Cardiac atrium fibroblast (primary cell): ENCODE measurements around the gene BCKDK. TPM values are rescaled to one million over a fixed set of nuclear protein-coding genes. Genes with fewer than 3 reads are reported as not detected.

ENCODE experiments used
- total RNA-seq: library from RNA; depleted of rRNA; stranded (reverse); fragments of >200 nt; gene quantifications from 2 replicates; pipeline ENCODE4 v1.2.3, GENCODE V29; 2015

The BCKDK gene
- total RNA-seq = 80.5 and 118 TPM in 2 replicates

DNA sequence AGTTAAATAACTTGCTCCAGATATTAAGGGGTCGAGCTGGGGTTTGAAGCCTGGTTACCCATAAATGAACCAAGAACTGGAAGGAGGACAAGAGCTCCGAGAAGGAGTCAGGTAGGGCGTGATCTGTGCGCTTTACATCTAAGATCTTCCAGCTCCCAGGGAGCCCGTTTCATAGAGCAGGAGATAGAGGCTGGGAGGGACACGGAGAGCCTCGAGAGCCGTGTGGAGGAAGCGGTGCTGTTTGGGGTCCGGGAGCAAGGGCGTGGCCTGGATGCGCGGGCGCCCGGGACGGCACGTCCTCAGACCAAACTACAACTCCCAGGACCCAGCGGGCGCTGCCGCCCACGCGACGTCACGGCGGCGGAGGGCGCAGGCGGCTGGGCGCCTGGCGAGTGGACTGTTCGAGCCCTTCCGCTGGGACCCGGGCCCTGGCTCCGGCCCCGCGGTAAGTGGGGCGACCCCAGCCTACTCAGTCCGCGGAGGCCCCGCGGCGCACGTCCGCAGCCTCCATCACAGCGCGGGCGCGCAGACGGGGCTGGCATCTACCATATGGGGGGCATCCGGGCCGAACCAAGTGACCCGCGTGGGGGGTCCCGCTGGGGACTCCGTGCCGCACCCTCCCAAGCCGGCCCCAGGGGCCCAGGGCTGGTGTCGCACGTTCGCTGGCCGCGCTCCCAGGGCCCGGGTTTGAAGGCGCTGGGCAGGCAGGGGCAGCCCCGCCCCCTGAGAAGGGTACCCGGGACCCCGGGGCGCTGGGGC, at the start of gene BCKDK:
Gene BCKDK, plus strand, starts transcription at position 352 of the 759 bp plus-strand sequence. CDS start 838 bp downstream, outside the sequence.

DNA sequence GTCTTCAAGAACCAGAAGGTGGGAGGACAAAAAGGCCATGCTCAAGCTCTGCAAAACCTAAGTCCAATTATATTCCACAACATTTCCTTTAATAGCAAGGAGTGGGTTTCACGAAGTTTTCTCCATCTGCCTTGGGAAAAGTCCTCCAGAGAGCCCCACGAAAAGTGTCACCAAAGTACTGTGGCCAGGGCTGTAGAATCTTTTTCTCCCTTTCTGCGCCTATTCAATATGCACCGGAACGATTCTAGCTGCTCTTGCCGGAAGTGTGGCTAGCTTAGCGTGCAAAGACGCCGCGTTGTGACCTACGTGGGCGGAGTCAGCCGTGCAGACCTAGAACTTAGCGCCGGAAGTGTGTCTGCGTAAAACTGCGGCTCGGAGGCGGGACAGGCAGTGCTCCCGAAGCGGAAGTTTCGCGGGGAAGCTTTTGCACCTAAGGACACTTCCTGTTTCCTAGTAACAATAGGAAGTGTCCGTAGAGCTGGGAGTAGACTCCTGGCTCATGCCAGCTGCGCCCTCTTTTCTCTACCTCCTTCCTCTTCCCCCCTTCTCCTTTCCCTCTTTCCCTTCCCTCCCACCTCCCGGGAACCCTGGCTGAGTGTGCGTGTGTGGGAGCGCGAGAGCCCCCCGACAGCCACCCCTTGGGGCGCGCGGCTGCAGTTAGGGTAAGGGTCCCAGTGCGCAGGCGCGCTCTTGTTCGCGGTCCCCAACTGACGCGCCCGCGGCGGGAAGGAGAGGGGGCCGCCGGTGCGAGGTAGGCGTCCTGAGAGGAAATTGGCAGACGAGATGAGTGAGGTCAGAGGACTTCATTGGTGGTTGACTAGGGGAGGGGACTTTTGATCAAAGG, 34.0 kb upstream of the BCKDK start, which contains the start of the genes ZNF646 and ZNF668:
Gene ZNF646, plus strand, starts transcription at position 453 of the 844 bp plus-strand sequence. CDS start 1,903 bp downstream, outside the sequence.
Gene ZNF668, minus strand, starts transcription at position 271 of the 844 bp plus-strand sequence. CDS start 9,781 bp downstream, outside the sequence.

DNA sequence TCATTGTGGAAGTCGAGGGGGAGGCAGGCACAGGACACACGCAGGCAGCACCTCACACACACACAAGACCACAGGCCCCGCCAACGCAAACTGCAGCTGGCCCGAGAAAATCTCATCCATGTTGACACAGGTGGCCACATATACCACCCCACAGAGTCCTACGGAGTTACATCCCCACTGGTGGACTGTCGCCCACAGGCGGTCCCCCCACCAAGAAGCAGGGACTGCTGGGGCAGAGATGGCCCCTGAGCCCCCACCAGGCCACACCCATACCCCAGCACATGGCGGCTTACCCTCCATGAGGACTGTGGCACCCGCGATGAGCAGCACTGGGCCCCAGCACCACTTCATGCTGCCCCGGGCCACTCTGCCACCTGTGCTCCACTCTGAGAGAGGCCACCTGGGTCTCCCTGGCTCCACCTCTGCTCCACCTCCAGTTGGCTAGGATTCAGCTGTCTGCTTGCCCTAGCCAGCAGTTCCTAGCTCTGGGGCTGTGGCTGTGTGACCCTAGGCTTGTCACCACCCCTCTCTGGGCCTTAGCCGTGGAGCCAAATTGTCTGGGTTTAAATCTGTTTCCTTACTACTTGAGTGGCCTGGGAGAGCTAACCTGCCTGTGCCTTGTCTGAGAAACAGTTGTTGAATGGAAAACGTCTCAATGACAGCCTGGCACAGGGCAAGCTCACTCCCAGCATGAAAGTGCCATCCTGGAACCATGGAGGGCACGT, 19.6 kb upstream of the BCKDK start, which contains the start of gene PRSS53:
Gene PRSS53, minus strand, starts transcription at position 485 of the 725 bp plus-strand sequence. Its CDS starts 134 bp downstream, at position 351.

GRCh38 chr16:31094424-31095120, 13.6 kb upstream of the BCKDK start, which contains the start of gene VKORC1:
Gene VKORC1 (minus strand): TSS chr16:31094797. CDS start chr16:31094729, 68 bp downstream.

GRCh38 chr16:31117384-31118222, 9.4 kb downstream of the BCKDK start, which contains the start of gene KAT8:
Gene KAT8 (plus strand): TSS chr16:31117664. CDS start chr16:31117682, 18 bp downstream.

GRCh38 chr16:31135535-31136286, 27.5 kb downstream of the BCKDK start, which contains the start of gene PRSS8:
Gene PRSS8 (minus strand): TSS chr16:31135727. CDS start chr16:31135498, 229 bp downstream.

DNA sequence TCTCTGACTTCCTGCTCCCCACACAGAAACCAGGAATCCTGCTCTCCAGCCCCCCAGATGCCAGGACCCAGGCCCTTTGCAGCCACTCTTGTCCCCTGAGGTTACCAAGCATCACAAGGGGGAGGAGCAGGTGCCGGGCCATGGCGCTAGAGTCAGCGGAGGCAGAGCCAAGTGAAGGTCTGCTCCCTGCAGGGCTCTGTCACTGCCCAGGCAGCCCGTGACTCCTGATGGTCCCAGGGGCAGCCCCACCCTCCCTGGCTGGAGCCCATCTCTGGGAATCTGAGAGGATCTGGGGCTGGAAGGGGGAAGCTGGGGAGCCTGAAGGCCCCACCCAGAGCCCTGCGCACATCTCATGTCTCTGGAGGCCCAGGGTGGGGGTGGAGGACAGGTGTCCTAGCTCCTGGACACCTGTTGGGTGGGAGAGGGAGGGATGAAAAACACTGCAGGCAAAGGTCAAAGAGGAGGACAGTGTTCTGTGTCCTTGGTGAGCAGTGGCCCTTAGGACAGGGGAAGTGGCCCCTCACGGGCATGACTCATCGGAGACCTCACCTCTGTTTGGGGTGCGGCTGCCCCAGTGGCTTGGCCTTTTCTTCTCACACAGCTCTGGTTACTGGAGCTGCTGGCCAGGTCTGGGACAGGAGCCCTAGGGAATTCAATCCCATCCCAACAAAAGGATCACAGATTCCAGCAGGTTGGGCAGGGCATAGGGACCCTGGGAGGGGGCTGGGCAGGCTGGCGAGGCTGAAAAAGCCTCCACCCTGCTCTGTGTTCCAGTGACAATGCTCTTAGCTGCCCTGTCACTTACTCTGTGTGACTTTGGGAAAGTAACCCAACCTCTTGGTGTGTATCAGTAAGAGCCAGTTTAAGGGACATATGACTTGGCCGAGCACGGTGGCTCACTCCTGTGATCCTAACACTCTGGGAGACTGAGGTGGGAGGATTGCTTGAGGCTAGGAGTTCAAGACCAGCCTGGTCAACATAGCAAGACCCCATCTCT, 42.0 kb downstream of the BCKDK start, which contains the start of gene PRSS36:
Gene PRSS36, minus strand, starts transcription at position 173 of the 997 bp plus-strand sequence. Its CDS starts 31 bp downstream, at position 142.

Other genes with a start within 250 kb of the BCKDK start
- 39.0 and 40.1 TPM in 2 replicates for gene BCL7C, start 214.3 kb upstream of the BCKDK start, total RNA-seq
- 0.54 and 0.81 TPM in 2 replicates for gene CTF1, start 211.8 kb upstream of the BCKDK start, total RNA-seq
- gene FBXL19, start 184.8 kb upstream of the BCKDK start, total RNA-seq = 15.2 and 21.5 TPM in 2 replicates
- 23.8 and 44.4 TPM in 2 replicates for gene ORAI3, start 159.3 kb upstream of the BCKDK start, total RNA-seq
- 3.1 and 4.5 TPM in 2 replicates for gene SETD1A, start 150.6 kb upstream of the BCKDK start, total RNA-seq
- gene HSD3B7, start 123.2 kb upstream of the BCKDK start, total RNA-seq = 6.8 and 11.6 TPM in 2 replicates
- gene STX1B, start 97.7 kb upstream of the BCKDK start, total RNA-seq = 0.16 and 0.18 TPM in 2 replicates
- 22.9 and 25.9 TPM in 2 replicates for gene STX4, start 74.8 kb upstream of the BCKDK start, total RNA-seq
- 9.2 and 15.9 TPM in 2 replicates for gene ZNF668, start 34.1 kb upstream of the BCKDK start, total RNA-seq
- gene ZNF646, start 34.0 kb upstream of the BCKDK start, total RNA-seq = 12.6 and 24.2 TPM in 2 replicates
- gene PRSS53, start 19.4 kb upstream of the BCKDK start, total RNA-seq = 2.6 and 6.1 TPM in 2 replicates
- gene VKORC1, start 13.6 kb upstream of the BCKDK start, total RNA-seq = 264 and 274 TPM in 2 replicates
- 17.3 and 29.5 TPM in 2 replicates for gene KAT8, start 9.3 kb downstream of the BCKDK start, total RNA-seq
- gene PRSS8, start 27.3 kb downstream of the BCKDK start, total RNA-seq = not detected in 2 replicates
- not detected in 2 replicates for gene PRSS36, start 41.7 kb downstream of the BCKDK start, total RNA-seq
- 34.0 and 54.2 TPM in 2 replicates for gene FUS, start 71.8 kb downstream of the BCKDK start, total RNA-seq
- 43.1 and 57.0 TPM in 2 replicates for gene PYCARD, start 94.4 kb downstream of the BCKDK start, total RNA-seq
- gene TRIM72, start 105.7 kb downstream of the BCKDK start, total RNA-seq = 0.54 TPM in 1 of 2 replicates, not detected in the other
- gene PYDC1, start 108.7 kb downstream of the BCKDK start, total RNA-seq = not detected in 2 replicates
- gene ITGAM, start 151.6 kb downstream of the BCKDK start, total RNA-seq = not detected in 2 replicates
- not detected in 2 replicates for gene ITGAX, start 246.8 kb downstream of the BCKDK start, total RNA-seq